ENCODE measurements around the gene GPR3.

Gene GPR3, protein sequence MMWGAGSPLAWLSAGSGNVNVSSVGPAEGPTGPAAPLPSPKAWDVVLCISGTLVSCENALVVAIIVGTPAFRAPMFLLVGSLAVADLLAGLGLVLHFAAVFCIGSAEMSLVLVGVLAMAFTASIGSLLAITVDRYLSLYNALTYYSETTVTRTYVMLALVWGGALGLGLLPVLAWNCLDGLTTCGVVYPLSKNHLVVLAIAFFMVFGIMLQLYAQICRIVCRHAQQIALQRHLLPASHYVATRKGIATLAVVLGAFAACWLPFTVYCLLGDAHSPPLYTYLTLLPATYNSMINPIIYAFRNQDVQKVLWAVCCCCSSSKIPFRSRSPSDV

GRCh38 chr1:27392096-27392777, at the start of gene GPR3:
Gene GPR3 (plus strand): TSS chr1:27392622. CDS start chr1:27393799, 1,177 bp downstream.
- peak; percentile 92 for DNase-seq

GRCh38 chr1:27342778-27343638, 49.4 kb upstream of the GPR3 start:
- DNase-seq, result peak; percentile 62

DNA sequence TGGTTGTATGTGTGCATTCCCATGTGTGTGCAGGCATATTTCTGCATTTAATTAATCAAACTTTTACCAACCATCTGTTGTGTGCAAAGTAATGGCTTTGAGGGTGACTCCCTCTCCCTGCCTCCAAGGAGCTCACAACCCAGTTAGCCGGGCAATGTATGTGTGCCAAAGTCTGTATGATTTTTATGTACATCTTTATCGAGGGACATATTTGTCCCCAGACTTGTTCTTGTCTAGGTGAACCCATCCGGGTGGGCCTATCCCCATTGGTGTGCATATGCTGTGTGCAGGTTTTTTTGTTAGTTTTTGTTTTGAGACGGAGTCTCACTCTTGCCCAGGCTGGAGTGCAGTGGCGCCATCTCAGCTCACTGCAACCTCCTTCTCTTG, 48.8 kb upstream of the GPR3 start:
- no peak for DNase-seq

DNA sequence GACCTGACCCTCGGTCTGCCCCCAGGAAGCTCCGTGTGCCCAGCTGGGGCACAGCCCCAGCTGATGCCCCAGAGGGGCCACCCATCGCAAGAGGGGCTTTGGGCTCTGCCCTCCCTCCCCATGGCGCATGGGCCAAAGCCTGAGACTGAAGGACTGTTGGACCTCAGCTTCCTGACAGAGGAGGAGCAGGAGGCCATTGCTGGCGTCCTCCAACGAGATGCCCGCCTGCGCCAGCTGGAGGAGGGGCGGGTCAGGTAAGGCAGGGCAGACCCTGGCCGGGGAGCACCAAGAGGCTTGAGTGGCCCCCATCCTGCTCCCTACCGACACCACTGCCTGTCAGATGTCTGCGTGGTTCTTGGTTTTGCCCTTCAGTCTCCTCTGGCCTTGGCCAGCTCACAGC, 47.1 kb upstream of the GPR3 start:
- DNase-seq, result no peak

GRCh38 chr1:27346357-27346756, 46.1 kb upstream of the GPR3 start:
- no peak for DNase-seq

DNA sequence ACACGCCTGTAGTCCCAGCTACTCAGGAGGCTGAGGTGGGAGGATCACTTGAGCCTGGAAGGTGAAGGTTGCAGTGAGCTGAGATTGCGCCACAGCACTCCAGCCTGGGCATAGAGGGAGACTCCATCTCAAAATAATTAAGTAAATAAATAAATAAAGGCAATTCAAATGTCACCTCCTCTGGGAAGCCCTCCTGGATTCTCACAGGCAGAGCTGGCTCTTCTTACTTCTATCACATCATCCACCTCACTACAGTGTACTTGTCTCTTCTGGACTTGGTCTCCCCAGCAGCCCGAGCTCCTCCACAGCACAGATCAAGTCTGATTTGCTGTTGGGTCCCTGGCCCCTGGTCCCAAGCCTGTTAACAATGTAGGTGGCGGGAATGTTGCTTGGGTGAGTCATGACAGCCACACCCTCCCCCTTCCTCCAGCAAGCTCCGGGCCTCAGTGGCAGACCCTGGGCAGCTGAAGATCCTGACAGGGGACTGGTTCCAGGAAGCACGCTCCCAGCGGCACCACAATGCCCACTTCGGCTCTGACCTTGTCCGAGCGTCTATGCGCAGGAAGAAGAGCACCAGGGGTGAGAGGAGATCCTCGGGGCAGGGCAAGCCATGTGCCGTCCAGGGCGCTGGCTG, 45.3 kb upstream of the GPR3 start:
- DNase-seq, result no peak

GRCh38 chr1:27348861-27349783, 43.3 kb upstream of the GPR3 start:
- DNase-seq, result no peak

DNA sequence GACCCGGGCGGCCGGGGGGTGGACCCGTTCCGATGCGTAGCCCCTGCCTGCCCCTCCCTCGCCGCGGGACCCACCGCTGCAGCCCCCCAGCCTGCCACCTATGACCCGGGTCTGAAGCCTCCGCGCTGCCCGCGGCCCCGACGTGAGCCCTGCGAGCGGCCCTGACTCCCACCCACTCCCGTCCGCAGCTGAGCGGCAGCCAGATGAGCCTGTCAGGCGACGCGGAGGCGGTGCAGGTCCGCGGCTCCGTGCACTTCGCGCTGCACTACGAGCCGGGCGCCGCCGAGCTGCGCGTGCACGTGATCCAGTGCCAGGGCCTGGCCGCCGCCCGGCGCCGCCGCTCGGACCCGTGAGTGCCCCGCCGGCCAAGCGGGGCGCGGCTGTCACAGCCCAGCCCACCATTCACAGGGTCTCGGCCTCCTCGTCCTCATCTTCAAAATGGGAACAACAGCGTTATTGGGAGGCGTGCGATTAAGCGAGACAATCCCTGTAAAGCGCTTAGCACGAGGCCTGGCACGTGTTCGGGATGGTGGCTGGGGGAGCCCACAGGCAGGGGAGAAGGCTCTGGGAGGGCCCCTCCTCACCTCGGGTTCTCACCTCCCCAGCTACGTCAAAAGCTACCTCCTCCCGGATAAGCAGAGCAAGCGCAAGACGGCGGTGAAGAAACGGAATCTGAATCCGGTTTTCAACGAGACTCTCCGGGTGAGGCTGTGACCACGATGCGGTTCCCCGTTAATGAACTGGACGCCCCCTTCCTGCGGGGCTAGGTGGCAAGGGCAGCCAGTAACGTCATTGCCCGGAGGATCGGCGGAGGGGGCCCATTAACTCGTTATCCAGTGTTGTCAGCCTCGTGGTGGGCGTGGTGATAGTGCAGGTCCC, 42.4 kb upstream of the GPR3 start:
- DNase-seq, result no peak

DNA sequence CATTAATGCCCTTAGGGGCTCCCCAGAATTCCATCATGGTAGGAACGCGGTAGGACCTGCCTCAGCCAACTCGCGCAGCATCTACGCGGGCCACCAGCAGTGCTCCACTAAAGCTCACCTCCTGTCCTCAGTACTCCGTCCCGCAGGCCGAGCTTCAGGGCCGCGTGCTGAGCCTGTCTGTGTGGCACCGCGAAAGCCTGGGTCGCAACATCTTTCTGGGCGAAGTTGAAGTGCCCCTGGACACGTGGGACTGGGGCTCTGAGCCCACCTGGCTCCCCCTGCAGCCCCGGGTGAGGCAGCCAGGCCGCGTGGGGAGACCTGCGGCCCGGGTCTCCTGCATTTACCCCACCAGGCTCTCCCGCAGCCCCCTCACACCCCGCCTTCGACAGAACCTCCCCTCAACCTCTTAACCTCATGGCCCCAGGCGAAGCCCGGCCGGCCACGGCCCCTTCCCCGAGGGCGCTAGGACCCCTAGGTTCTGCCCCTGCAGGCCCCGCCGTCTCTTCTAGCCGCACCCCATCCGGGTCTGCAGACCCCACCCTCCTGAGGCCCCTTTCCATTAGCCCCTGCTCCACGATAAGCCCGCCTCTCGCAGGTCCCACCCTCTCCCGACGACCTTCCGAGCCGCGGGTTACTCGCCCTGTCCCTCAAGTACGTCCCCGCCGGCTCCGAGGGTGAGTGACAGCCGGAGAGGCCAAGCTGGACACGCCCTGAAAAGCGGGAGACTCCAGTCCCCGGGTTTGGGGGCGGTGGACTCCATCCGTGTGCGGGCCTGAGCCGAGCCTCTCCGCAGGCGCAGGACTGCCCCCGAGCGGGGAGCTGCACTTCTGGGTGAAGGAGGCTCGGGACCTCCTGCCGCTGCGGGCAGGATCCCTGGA, 41.5 kb upstream of the GPR3 start:
- no peak for DNase-seq

DNA sequence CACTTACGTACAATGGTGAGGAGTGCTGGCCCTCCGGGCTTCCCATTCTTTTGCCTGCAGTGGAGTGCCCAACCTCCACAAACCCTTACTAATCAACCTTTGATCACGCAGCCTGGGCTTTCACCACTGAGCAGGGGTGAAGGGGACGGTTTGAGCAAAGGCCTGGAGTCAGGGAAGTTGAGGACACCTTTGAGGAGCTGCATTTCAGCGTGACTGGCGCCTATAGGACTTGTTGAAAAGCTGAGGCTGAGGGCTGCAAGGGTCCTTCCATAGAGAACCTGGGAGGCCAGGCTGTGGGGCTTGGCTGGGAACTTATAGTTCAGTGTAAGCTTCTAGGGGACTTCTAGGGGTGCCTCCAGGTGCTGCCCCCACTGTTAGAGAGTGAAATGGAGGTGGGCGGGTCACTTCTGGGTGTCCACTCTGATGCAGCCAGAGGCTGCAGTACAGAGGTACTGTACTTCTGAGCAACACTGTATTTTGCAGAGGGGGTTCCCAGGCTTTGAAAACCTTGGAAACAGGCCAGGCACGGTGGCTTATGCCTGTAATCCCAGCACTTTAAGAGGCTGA, 40.8 kb upstream of the GPR3 start:
- DNase-seq, result no peak

DNA sequence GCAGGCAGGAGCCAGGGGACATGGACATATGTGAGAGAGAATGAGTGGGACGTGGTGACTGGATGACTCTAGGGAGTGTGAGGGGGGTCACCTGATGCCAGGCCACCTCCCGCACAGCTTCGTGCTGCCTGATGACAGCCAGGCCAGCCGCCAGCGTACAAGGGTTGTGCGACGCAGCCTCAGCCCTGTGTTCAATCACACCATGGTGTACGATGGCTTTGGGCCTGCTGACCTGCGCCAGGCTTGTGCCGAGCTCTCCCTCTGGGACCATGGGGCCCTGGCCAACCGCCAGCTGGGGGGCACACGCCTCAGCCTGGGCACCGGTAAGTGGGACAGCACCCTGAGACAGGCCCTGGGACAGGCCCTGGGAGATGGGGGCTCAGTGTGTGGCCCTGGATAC, 39.3 kb upstream of the GPR3 start:
- DNase-seq, result no peak

- DNase-seq, result no peak
Measured at GRCh38 chr1:27353629-27354028, 38.8 kb upstream of the GPR3 start.

- no peak for DNase-seq
Measured at GRCh38 chr1:27355683-27356082, 36.7 kb upstream of the GPR3 start.

- DNase-seq, result no peak
Measured at GRCh38 chr1:27356277-27356618, 36.2 kb upstream of the GPR3 start.

DNA sequence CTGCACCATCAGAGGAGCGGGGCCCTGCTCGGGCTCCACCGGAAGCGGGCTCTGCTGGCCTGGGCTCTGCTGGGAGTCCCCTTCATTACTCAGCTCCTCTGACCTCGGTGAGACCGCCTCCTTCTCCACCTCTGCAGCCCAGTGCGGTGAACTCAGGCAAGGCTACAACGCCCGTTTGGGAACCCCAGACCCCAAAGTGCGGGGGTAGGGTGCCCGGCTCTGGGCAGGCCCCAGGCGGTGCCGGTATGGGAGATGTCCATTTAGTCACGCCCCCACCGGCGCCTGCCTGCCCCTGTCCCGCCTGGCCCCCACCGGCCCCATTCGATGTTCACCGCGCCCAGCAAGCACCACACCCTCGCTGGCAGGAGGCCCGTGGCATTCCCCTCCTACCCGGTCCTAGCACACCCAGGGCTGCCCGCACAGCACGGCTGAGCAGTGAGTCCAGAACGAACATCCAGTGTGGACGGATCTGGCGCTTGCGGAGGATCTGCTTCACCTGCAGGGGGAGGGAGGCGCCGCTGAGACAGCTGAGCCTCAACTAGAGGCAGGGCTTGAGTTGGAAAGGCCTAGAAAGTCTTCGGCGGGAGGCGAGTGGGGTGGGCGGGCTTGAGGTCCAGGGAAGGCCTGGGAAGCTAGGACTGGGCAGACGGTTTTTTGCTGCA, 35.7 kb upstream of the GPR3 start:
- no peak for DNase-seq

- peak; percentile 79 for DNase-seq
Measured at GRCh38 chr1:27357281-27358037, 35.0 kb upstream of the GPR3 start.

GRCh38 chr1:27358038-27358927, 34.1 kb upstream of the GPR3 start:
- no peak for DNase-seq
